Measurements from ENCODE around the gene USP22. TPM values are rescaled to one million over a fixed set of nuclear protein-coding genes. Genes with fewer than 3 reads are reported as not detected.

Gene USP22
- polyA plus RNA-seq, 3 donors = 20.4 to 69.9 (median 27.3) TPM

- WGBS (ENCODE audit: insufficient coverage) = 0% methylated on average over 42 of the region's 47 CpGs
- Histone ChIP-seq H3K36me3 (replicated peaks in 1 of 2; ENCODE audit: control insufficient read depth in 1 of 2, insufficient read depth in 2 of 2, low read length in 2 of 2) (peaks cover 2 to 9% of the 10 kb centered on the region in 2 donors), H3K9me3 (replicated peaks in 1 of 2; ENCODE audit: control insufficient read depth in 1 of 2, insufficient read depth in 1 of 2, low read length in 2 of 2) (no peaks in the 10 kb centered on the region), H4K20me1 (ENCODE audit: insufficient read depth, low read length) (peaks cover 54% of the 10 kb centered on the region), H3K27me3 (ENCODE audit: control insufficient read depth in 2 of 2, insufficient read depth in 2 of 2, low read length in 2 of 2) (no peaks in the 10 kb centered on the region), H3K9ac (ENCODE audit: insufficient read depth, low read length, poor library complexity, severe bottlenecking) (peak overlapping the region; percentile 90), H2AFZ (ENCODE audit: insufficient read depth, low read depth, low read length, poor library complexity, severe bottlenecking) (peak overlapping the region; percentile 70), H3K4me2 (replicated peaks; ENCODE audit: extremely low read depth, low read length, poor library complexity, severe bottlenecking) (peak overlapping the region; percentile 86), H3K27ac (ENCODE audit: low read depth in 1 of 2, low read length in 2 of 2) (peak overlapping the region; percentile 80 to 83), H3K4me3 (replicated peaks in 1 of 3; ENCODE audit: low read depth in 2 of 3, low read length in 3 of 3) (peak overlapping the region; percentile 82 to 97 (median 92)), H3K4me1 (ENCODE audit: control insufficient read depth in 1 of 2, insufficient read depth in 2 of 2, low read length in 2 of 2) (peaks cover 33 to 38% of the 10 kb centered on the region in 2 donors), H3K79me2 (ENCODE audit: insufficient read depth, low read length) (peaks cover 59% of the 10 kb centered on the region)
- peak overlapping the region; percentile 82 to 96 (median 91) for H3K27ac Mint-ChIP-seq
- peak in 2 of 3 donors; percentile 33 to 42 for DNase-seq
- peaks cover 0 to 2% (median 0%) of the 10 kb centered on the region in 7 donors for H3K9me3 Mint-ChIP-seq
- H3K4me3 Mint-ChIP-seq = peak overlapping the region; percentile 96 to 98
- H3K4me1 Mint-ChIP-seq = peaks cover 38% of the 10 kb centered on the region
- intact Hi-C loops (cut with micrococcal nuclease) = loop anchor here (5.0 to 10.0 kb wide), 3 partner anchors 170 to 243 kb away; partner anchors contain the start of genes MAP2K3 (in 1 of the 2) and TMEM11 (in 1 of the 2)
- H3K36me3 Mint-ChIP-seq = peaks cover 2 to 7% of the 10 kb centered on the region in 2 donors
- TF ChIP-seq, protein P1, sequence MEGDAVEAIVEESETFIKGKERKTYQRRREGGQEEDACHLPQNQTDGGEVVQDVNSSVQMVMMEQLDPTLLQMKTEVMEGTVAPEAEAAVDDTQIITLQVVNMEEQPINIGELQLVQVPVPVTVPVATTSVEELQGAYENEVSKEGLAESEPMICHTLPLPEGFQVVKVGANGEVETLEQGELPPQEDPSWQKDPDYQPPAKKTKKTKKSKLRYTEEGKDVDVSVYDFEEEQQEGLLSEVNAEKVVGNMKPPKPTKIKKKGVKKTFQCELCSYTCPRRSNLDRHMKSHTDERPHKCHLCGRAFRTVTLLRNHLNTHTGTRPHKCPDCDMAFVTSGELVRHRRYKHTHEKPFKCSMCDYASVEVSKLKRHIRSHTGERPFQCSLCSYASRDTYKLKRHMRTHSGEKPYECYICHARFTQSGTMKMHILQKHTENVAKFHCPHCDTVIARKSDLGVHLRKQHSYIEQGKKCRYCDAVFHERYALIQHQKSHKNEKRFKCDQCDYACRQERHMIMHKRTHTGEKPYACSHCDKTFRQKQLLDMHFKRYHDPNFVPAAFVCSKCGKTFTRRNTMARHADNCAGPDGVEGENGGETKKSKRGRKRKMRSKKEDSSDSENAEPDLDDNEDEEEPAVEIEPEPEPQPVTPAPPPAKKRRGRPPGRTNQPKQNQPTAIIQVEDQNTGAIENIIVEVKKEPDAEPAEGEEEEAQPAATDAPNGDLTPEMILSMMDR (IDR thresholded peaks at IDR 0.05) = no peak
- no peaks in the 10 kb centered on the region for H3K27me3 Mint-ChIP-seq (ENCODE audit: low read depth in 3 of 3)
These were observed 912 bp downstream of the USP22 start for GRCh38 chr17:21041741-21042457.

DNA sequence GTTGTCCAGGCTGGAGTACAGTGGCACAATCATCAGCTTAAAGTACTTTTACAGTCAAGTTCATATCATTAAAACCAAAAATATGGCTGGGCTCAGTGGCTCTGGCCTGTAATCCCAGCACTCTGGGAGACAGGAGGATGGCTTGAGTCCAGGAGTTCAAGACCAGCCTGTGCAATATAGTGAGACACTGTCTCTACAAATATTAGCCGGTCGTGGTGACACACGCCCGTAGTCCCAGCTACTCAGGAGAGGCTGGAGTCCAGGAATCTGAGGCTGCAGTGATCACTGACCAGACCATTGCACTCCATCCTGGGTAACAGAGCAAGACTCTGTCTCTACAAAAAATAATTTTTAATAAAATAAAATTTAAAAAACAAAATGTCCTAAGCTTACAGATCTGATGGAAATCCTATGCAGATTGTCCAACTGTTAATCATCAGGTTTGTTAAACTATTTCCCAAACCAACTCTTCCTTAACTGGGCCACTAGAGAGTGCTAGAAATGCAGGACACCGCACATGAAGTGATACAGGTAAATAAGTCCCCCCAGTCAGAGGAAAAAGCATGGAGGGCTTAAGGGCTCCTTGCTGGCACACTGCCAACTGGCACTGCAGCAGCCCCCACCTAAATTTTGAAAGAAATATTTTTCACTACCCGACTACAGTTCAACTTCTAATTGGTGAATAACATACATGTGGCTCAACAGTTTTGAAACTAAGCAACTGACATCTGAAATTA is 2.8 kb downstream of the USP22 start:
- Histone ChIP-seq H4K20me1 (ENCODE audit: insufficient read depth, low read length) (peaks cover 73% of the 10 kb centered on the region), H3K36me3 (replicated peaks in 1 of 2; ENCODE audit: control insufficient read depth in 1 of 2, insufficient read depth in 2 of 2, low read length in 2 of 2) (peaks cover 2 to 9% of the 10 kb centered on the region in 2 donors), H3K9ac (ENCODE audit: insufficient read depth, low read length, poor library complexity, severe bottlenecking) (no peak overlapping the region), H3K4me2 (replicated peaks; ENCODE audit: extremely low read depth, low read length, poor library complexity, severe bottlenecking) (peak overlapping the region; percentile 86), H3K4me1 (ENCODE audit: control insufficient read depth in 1 of 2, insufficient read depth in 2 of 2, low read length in 2 of 2) (peaks cover 52 to 57% of the 10 kb centered on the region in 2 donors), H3K27me3 (ENCODE audit: control insufficient read depth in 2 of 2, insufficient read depth in 2 of 2, low read length in 2 of 2) (no peaks in the 10 kb centered on the region), H2AFZ (ENCODE audit: insufficient read depth, low read depth, low read length, poor library complexity, severe bottlenecking) (no peak overlapping the region), H3K4me3 (replicated peaks in 1 of 3; ENCODE audit: low read depth in 2 of 3, low read length in 3 of 3) (peak overlapping the region; percentile 82 to 97 (median 92)), H3K9me3 (replicated peaks in 1 of 2; ENCODE audit: control insufficient read depth in 1 of 2, insufficient read depth in 1 of 2, low read length in 2 of 2) (no peaks in the 10 kb centered on the region), H3K79me2 (ENCODE audit: insufficient read depth, low read length) (peaks cover 78% of the 10 kb centered on the region), H3K27ac (ENCODE audit: low read depth in 1 of 2, low read length in 2 of 2) (peak overlapping the region in 1 of 2 donors; percentile 83)
- TF ChIP-seq, protein P1 (IDR thresholded peaks at IDR 0.05) = peak; percentile 35
- peak overlapping the region; percentile 96 to 98 for H3K4me3 Mint-ChIP-seq
- H3K36me3 Mint-ChIP-seq = peaks cover 6 to 7% of the 10 kb centered on the region in 2 donors
- 64% methylated on average over 5 of the region's 6 CpGs for WGBS (ENCODE audit: insufficient coverage)
- H3K4me1 Mint-ChIP-seq = peaks cover 56% of the 10 kb centered on the region
- H3K27me3 Mint-ChIP-seq (ENCODE audit: low read depth in 3 of 3) = peaks cover 0 to 4% (median 2%) of the 10 kb centered on the region in 3 donors
- peak overlapping the region; percentile 57 to 96 (median 91) for H3K27ac Mint-ChIP-seq
- DNase-seq = peak in 1 of 3 donors; percentile 12
- H3K9me3 Mint-ChIP-seq = peaks cover 0 to 2% (median 0%) of the 10 kb centered on the region in 7 donors
- intact Hi-C loops (cut with micrococcal nuclease) = loop anchor here (5.0 to 10.0 kb wide), 3 partner anchors 172 to 245 kb away; partner anchors contain the start of genes MAP2K3 (in 1 of the 2) and TMEM11 (in 1 of the 2)

Data from CD14-positive monocyte (primary cell).